Measurements from ENCODE around the gene SHROOM4. TPM values are rescaled to one million over a fixed set of nuclear protein-coding genes. Genes with fewer than 3 reads are reported as not detected.

SHROOM4 gene
- total and polyA plus RNA-seq, 4 donors = 0.62 to 2.3 (median 0.93) TPM

GRCh38 chrX:50778272-50778671 lies 35.7 kb downstream of the SHROOM4 start (continued):
- TF ChIP-seq ATF3 (IDR thresholded peaks at IDR 0.05) (no peak), SP1 (IDR thresholded peaks at IDR 0.05) (no peak), TAF1 (conservative IDR thresholded peaks at IDR 0.05) (no peak), EGR1 (IDR thresholded peaks at IDR 0.05; ENCODE audit: low read depth in 2 of 2) (no peak), MAX (IDR thresholded peaks at IDR 0.05) (no peak), HNF4A (conservative IDR thresholded peaks at IDR 0.05) (no peak), NR2F2 (IDR thresholded peaks at IDR 0.05) (no peak)

GRCh38 chrX:50776248-50776647 lies 37.7 kb downstream of the SHROOM4 start:
- Histone ChIP-seq H3K4me3 (ENCODE audit: low read depth in 1 of 3, low read length in 3 of 3) (no peak overlapping the region), H3K27ac (ENCODE audit: low read depth in 1 of 2, low read length in 2 of 2) (no peak overlapping the region), H3K9ac (ENCODE audit: low read depth in 1 of 2, low read length in 2 of 2) (no peak overlapping the region), H3K4me1 (ENCODE audit: control insufficient read depth in 4 of 4, insufficient read depth in 4 of 4, low read length in 3 of 4) (no peaks in the 10 kb centered on the region), H3K9me3 (ENCODE audit: control insufficient read depth in 4 of 4, low read length in 3 of 4) (no peaks in the 10 kb centered on the region), H3K36me3 (ENCODE audit: control insufficient read depth in 4 of 4, insufficient read depth in 3 of 4, low read depth in 1 of 4, low read length in 3 of 4) (no peaks in the 10 kb centered on the region), H3K27me3 (ENCODE audit: control insufficient read depth in 4 of 4, insufficient read depth in 4 of 4, low read length in 3 of 4) (no peaks in the 10 kb centered on the region)
- no peak for DNase-seq (ENCODE audit: low spot score)
- WGBS = 94% methylated on average over 2 of the region's 2 CpGs
- TF ChIP-seq ZBTB33 (IDR thresholded peaks at IDR 0.05) (no peak), RAD21 (IDR thresholded peaks at IDR 0.05) (no peak), TAF1 (conservative IDR thresholded peaks at IDR 0.05) (no peak), YY1 (IDR thresholded peaks at IDR 0.05) (no peak), ATF3 (IDR thresholded peaks at IDR 0.05) (no peak), NR2F2 (IDR thresholded peaks at IDR 0.05) (no peak), EGR1 (IDR thresholded peaks at IDR 0.05; ENCODE audit: low read depth in 2 of 2) (no peak), FOXA1 (IDR thresholded peaks at IDR 0.05) (no peak)

- H3K9me3 ChIP-seq (ENCODE audit: control insufficient read depth in 4 of 4, low read length in 3 of 4) = no peaks in the 10 kb centered on the region
- H3K27ac ChIP-seq (ENCODE audit: low read depth in 1 of 2, low read length in 2 of 2) = no peak overlapping the region
- no peaks in the 10 kb centered on the region for H3K4me1 ChIP-seq (ENCODE audit: control insufficient read depth in 4 of 4, insufficient read depth in 4 of 4, low read length in 3 of 4)
- no peak overlapping the region for H3K4me3 ChIP-seq (ENCODE audit: low read depth in 1 of 3, low read length in 3 of 3)
- TF ChIP-seq RXRA (IDR thresholded peaks at IDR 0.05) (no peak), FOXA1 (IDR thresholded peaks at IDR 0.05) (no peak)
- H3K36me3 ChIP-seq (ENCODE audit: control insufficient read depth in 4 of 4, insufficient read depth in 3 of 4, low read depth in 1 of 4, low read length in 3 of 4) = no peaks in the 10 kb centered on the region
- 90% methylated on average over 2 of the region's 2 CpGs for WGBS
- no peak overlapping the region for H3K9ac ChIP-seq (ENCODE audit: low read depth in 1 of 2, low read length in 2 of 2)
- DNase-seq (ENCODE audit: low spot score) = no peak
- no peaks in the 10 kb centered on the region for H3K27me3 ChIP-seq (ENCODE audit: control insufficient read depth in 4 of 4, insufficient read depth in 4 of 4, low read length in 3 of 4)
Measured at GRCh38 chrX:50771382-50771781, 42.6 kb downstream of the SHROOM4 start.

- no peak for DNase-seq (ENCODE audit: low spot score)
- Histone ChIP-seq H3K27ac (ENCODE audit: low read depth in 1 of 2, low read length in 2 of 2) (no peak overlapping the region), H3K4me3 (ENCODE audit: low read depth in 1 of 3, low read length in 3 of 3) (no peak overlapping the region), H3K4me1 (ENCODE audit: control insufficient read depth in 4 of 4, insufficient read depth in 4 of 4, low read length in 3 of 4) (no peaks in the 10 kb centered on the region), H3K27me3 (ENCODE audit: control insufficient read depth in 4 of 4, insufficient read depth in 4 of 4, low read length in 3 of 4) (no peaks in the 10 kb centered on the region), H3K36me3 (ENCODE audit: control insufficient read depth in 4 of 4, insufficient read depth in 3 of 4, low read depth in 1 of 4, low read length in 3 of 4) (no peaks in the 10 kb centered on the region), H3K9ac (ENCODE audit: low read depth in 1 of 2, low read length in 2 of 2) (no peak overlapping the region), H3K9me3 (ENCODE audit: control insufficient read depth in 4 of 4, low read length in 3 of 4) (no peaks in the 10 kb centered on the region)
- 81% methylated on average over 2 of the region's 2 CpGs for WGBS
- no peak for TF ChIP-seq JUND (IDR thresholded peaks at IDR 0.05)
- no peak for TF ChIP-seq EGR1 (IDR thresholded peaks at IDR 0.05; ENCODE audit: low read depth in 2 of 2)
- TF ChIP-seq RAD21 (IDR thresholded peaks at IDR 0.05) = no peak
- TF ChIP-seq FOXA1 (IDR thresholded peaks at IDR 0.05) = no peak
- TF ChIP-seq HNF4A (conservative IDR thresholded peaks at IDR 0.05) = no peak
- no peak for TF ChIP-seq GABPA (IDR thresholded peaks at IDR 0.05 in 1 of 2, conservative IDR thresholded peaks at IDR 0.05 in 1 of 2)
- no peak for TF ChIP-seq YY1 (IDR thresholded peaks at IDR 0.05)
- no peak for TF ChIP-seq MAX (IDR thresholded peaks at IDR 0.05)
- TF ChIP-seq HNF4G (IDR thresholded peaks at IDR 0.05) = no peak
- no peak for TF ChIP-seq REST (IDR thresholded peaks at IDR 0.05)
- no peak for TF ChIP-seq TAF1 (conservative IDR thresholded peaks at IDR 0.05)
- no peak for TF ChIP-seq ZBTB33 (IDR thresholded peaks at IDR 0.05)
- no peak for TF ChIP-seq NR2F2 (IDR thresholded peaks at IDR 0.05)
Measured at GRCh38 chrX:50770702-50771101, 43.3 kb downstream of the SHROOM4 start.

Measured in liver (tissue), 9 donors.